HAP-1 (cell line): Measurements from ENCODE around the gene FOXD4L1.
"Not testable (repeated sequence)": the region's sequence is repeated elsewhere in the genome, so short reads cannot be mapped to it uniquely, and the experiment has no call there.

Experiments
- DNase-seq, 2 experiments: peaks; one replicate each; pipeline ENCODE4 v3.0.0-alpha.2; 2016 to 2020; ENCODE audit warnings: low spot score in 2 of 2
- H3K27me3 ChIP-seq: fragments of 250-450 bp; sonication (Bioruptor Pico); 2 replicates; pipeline ENCODE4 v1.5.1; 2020; ENCODE audit warnings: low read depth, mild to moderate bottlenecking, moderate library complexity
- H3K36me3 ChIP-seq: fragments of 250-450 bp; sonication (Bioruptor Pico); replicated peaks from 2 replicates; pipeline ENCODE4 v1.5.1; 2020; ENCODE audit warnings: mild to moderate bottlenecking
- H3K4me1 ChIP-seq: fragments of 250-450 bp; sonication (Bioruptor Pico); 2 replicates; pipeline ENCODE4 v1.5.1; 2020; ENCODE audit warnings: mild to moderate bottlenecking
- H3K4me3 ChIP-seq: fragments of 250-450 bp; sonication (Bioruptor Pico); 2 replicates; pipeline ENCODE4 v1.5.1; 2020; ENCODE audit warnings: mild to moderate bottlenecking, moderate library complexity
- H3K9me3 ChIP-seq: fragments of 250-450 bp; sonication (Bioruptor Pico); 2 replicates; pipeline ENCODE4 v1.5.1; 2020; ENCODE audit warnings: mild to moderate bottlenecking, moderate library complexity
- in situ Hi-C: fragments of 300-500 bp; cut with MboI; formaldehyde crosslinking; loops from 3 replicates; pipeline ENCODE4 v1.14.3; 2020; ENCODE audit warnings: low sequenced_read_pairs, inconsistent platforms, mixed read lengths

The FOXD4L1 gene

DNA sequence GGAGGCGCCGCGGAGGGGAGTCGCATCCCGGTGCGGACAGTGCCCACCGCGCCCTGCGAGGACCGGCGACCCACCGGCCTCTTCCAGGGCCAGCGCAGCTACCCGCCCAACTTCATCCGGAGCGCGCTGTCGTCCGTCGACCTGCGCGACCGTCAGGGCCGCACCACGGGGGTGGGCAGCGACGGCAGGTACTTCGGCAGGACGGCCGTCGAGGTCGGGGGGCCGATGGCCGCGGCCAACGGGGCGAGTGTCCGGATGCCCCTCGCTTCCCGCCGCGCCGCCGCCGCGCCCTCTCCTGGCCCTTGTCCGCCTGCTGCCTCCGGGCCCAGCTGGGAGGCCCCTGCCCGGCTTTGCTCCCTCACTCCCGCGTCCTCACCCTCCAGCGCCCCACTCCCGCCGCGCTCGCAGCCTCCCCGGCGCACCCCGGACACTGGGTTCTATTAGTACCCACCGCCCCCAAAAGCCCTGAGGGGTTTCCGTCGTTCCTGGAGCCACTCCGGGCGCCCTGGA is 43.6 kb downstream of the FOXD4L1 start:
- H3K36me3 ChIP-seq, in situ Hi-C loops, H3K27me3 ChIP-seq, H3K4me1 ChIP-seq, DNase-seq, H3K4me3 ChIP-seq, H3K9me3 ChIP-seq: not testable (repeated sequence)

DNA sequence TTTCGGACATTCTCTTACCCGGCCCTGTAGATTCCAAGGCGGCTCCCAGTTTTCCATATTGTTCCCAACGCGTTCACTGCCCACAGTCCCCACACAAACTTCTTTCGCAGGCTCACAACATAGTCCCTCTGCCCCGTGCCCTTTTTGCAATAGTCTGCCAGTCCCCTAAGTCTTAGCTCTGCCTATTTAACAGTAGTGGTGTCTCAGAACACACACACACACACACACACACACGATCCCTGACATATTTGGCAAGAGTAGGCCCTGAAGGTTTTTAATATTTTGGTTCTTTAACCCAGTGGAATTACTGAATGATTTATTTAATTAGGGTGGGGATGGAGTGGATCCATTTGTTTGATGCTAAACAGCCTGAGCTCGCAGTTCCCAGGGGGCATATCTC is 44.1 kb downstream of the FOXD4L1 start:
- DNase-seq, H3K4me1 ChIP-seq, H3K36me3 ChIP-seq, H3K4me3 ChIP-seq, in situ Hi-C loops, H3K9me3 ChIP-seq, H3K27me3 ChIP-seq: not testable (repeated sequence)
